ENCODE measurements around the gene MAPK10.

DNA sequence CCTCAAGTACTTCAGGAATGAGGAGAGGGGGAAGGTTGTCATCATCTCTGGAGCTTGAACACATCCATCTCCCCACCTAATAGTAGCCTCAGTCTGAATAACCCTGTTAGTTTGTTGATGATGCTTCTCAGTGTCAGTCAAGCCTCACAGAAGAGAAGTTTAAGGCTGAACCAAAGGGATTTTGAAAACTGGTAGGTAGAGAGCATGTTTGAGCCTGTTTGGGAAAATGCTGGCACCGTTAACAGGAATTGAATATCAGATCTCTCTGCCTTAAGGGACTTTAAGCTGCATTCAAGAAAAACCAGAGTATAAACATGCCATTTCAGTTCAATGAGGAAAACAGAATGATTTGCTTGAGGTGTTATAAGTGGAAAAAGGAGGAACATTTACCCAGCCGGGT is 73.1 kb downstream of the MAPK10 start:
- TF ChIP-seq, protein P1, sequence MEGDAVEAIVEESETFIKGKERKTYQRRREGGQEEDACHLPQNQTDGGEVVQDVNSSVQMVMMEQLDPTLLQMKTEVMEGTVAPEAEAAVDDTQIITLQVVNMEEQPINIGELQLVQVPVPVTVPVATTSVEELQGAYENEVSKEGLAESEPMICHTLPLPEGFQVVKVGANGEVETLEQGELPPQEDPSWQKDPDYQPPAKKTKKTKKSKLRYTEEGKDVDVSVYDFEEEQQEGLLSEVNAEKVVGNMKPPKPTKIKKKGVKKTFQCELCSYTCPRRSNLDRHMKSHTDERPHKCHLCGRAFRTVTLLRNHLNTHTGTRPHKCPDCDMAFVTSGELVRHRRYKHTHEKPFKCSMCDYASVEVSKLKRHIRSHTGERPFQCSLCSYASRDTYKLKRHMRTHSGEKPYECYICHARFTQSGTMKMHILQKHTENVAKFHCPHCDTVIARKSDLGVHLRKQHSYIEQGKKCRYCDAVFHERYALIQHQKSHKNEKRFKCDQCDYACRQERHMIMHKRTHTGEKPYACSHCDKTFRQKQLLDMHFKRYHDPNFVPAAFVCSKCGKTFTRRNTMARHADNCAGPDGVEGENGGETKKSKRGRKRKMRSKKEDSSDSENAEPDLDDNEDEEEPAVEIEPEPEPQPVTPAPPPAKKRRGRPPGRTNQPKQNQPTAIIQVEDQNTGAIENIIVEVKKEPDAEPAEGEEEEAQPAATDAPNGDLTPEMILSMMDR (IDR thresholded peaks at IDR 0.05; ENCODE audit: extremely low read depth in 1 of 2, insufficient read depth in 1 of 2, low read depth in 1 of 2, low read length in 2 of 2) = no peak
- no peak for TF ChIP-seq EZH2 (IDR thresholded peaks at IDR 0.05; ENCODE audit: borderline replicate concordance, low read depth, low read length, severe bottlenecking)
- TF ChIP-seq POLR2AphosphoS5 (IDR thresholded peaks at IDR 0.05; ENCODE audit: insufficient read depth, low read depth, low read length) = no peak
- no peak for TF ChIP-seq POLR2A (IDR thresholded peaks at IDR 0.05; ENCODE audit: low read depth, low read length)

Data from endothelial cell of umbilical vein (primary cell).